B cell (primary cell): ENCODE results near the gene APOE.

Source experiments
- CTCF ChIP-seq: fragments of 200-600 bp; IDR thresholded peaks from one replicate; pipeline ENCODE4 v1.8.0; 2022; ENCODE audit warnings: antibody characterized with exemption, mild to moderate bottlenecking
- EZH2 ChIP-seq: IDR thresholded peaks from 2 replicates; pipeline ENCODE4 v1.6.1; 2012; ENCODE audit warnings: borderline replicate concordance, low read depth, mild to moderate bottlenecking, moderate library complexity, low read length; ENCODE audit not compliant: insufficient read depth, poor library complexity, severe bottlenecking

- no peak for TF ChIP-seq CTCF
- TF ChIP-seq EZH2 = no peak
These were observed 12.1 kb upstream of the APOE start for GRCh38 chr19:44893332-44894051.
